H1 (cell line): ENCODE results near the gene MAST2. TPM values are rescaled to one million over a fixed set of nuclear protein-coding genes. Genes with fewer than 3 reads are reported as not detected.

Experiments used
- polyA plus RNA-seq, 7 experiments: library from polyadenylated mRNA; depleted of rRNA in 3 of 7; stranded (reverse) in 5 of 7; unstranded in 2 of 7; fragments of >200 nt in 5 of 7; fragments of 200-250 nt in 2 of 7; gene quantifications; 1 replicate in 5 of 7; 2 replicates in 1 of 7; 4 replicates in 1 of 7; pipeline versions ENCODE4 v1.2.1 to v1.2.3, GENCODE V29; 2011 to 2013; ENCODE audit warnings: missing spikeins in 2 of 7, mixed read lengths in 2 of 7
- total RNA-seq: library from RNA; stranded (reverse); fragmentation: NEBNext Ultra II Directional; extraction: Animal tissue kit (Norgen Biotek cat#: 25700); gene quantifications from 2 replicates; pipeline ENCODE4 v1.2.1, GENCODE V29; 2021

MAST2 gene
- total and polyA plus RNA-seq, 2 of the 8 experiments (the other 6 are each of a cell fraction or from before 2014, with no cell fraction given): 20.5 to 35.4 TPM

Other genes starting within 250 kb of the MAST2 start
- 629 and 647 TPM in 2 replicates for gene NASP, start 219.6 kb upstream of the MAST2 start, total RNA-seq
- gene NASP, start 219.6 kb upstream of the MAST2 start, polyA plus RNA-seq (2011; rRNA removed): 263 and 356 TPM in 2 replicates
- 1.9 and 2.0 TPM in 2 replicates for gene CCDC17, start 179.6 kb upstream of the MAST2 start, total RNA-seq
- 0.95 and 1.2 TPM in 2 replicates for gene CCDC17, start 179.6 kb upstream of the MAST2 start, polyA plus RNA-seq (2011; rRNA removed)
- 119 and 126 TPM in 2 replicates for gene GPBP1L1, start 117.1 kb upstream of the MAST2 start, total RNA-seq
- 46.6 and 70.1 TPM in 2 replicates for gene GPBP1L1, start 117.1 kb upstream of the MAST2 start, polyA plus RNA-seq (2011; rRNA removed)
- 39.0 and 44.4 TPM in 2 replicates for gene TMEM69, start 115.4 kb upstream of the MAST2 start, total RNA-seq
- gene TMEM69, start 115.4 kb upstream of the MAST2 start, polyA plus RNA-seq (2011; rRNA removed): 53.6 and 123 TPM in 2 replicates
- 4.2 and 5.6 TPM in 2 replicates for gene IPP, start 53.0 kb upstream of the MAST2 start, total RNA-seq
- gene IPP, start 53.0 kb upstream of the MAST2 start, polyA plus RNA-seq (2011; rRNA removed): 0.80 and 1.4 TPM in 2 replicates